Neural cell (in vitro differentiated cells): Measurements from ENCODE around the gene TMEM101. TPM values are rescaled to one million over a fixed set of nuclear protein-coding genes. Genes with fewer than 3 reads are reported as not detected.

Experiments
- H2AFZ ChIP-seq: fragments of 200-600, 300-800 bp; sonication (generic), shearing (Covaris generic); 2 replicates; pipeline ENCODE4 v1.6.0; 2014; ENCODE audit warnings: low read depth, mild to moderate bottlenecking, antibody characterized with exemption, low read length, moderate library complexity
- H3F3A ChIP-seq: fragments of 200-600 bp; shearing (Covaris generic); 2 replicates; pipeline ENCODE4 v1.6.1; 2016; ENCODE audit warnings: mild to moderate bottlenecking, moderate library complexity, mixed read lengths, antibody characterized with exemption, low read length; ENCODE audit not compliant: insufficient read depth, poor library complexity, severe bottlenecking
- H3K27ac ChIP-seq: fragments of 200-600, 300-800 bp; sonication (generic), shearing (Covaris generic); 2 replicates; pipeline ENCODE4 v1.5.1; 2014; ENCODE audit warnings: mild to moderate bottlenecking, low read length, moderate library complexity
- H3K27me3 ChIP-seq: fragments of 300-800, 200-600 bp; sonication (generic), shearing (Covaris generic); 2 replicates; pipeline ENCODE4 v1.6.0; 2014; ENCODE audit warnings: mild to moderate bottlenecking, low read depth, low read length, moderate library complexity; ENCODE audit not compliant: insufficient read depth
- H3K36me3 ChIP-seq: fragments of 300-800, 200-600 bp; sonication (generic), shearing (Covaris generic); 2 replicates; pipeline ENCODE4 v1.5.1; 2014; ENCODE audit warnings: mild to moderate bottlenecking, antibody characterized with exemption, low read length, moderate library complexity; ENCODE audit not compliant: insufficient read depth
- H3K4me2 ChIP-seq: fragments of 300-800, 200-600 bp; sonication (generic), shearing (Covaris generic); 2 replicates; pipeline ENCODE4 v1.6.0; 2014; ENCODE audit warnings: mild to moderate bottlenecking, low read length
- H3K4me3 ChIP-seq: fragments of 300-800, 200-600 bp; sonication (generic), shearing (Covaris generic); 2 replicates; pipeline ENCODE4 v1.5.1; 2014; ENCODE audit warnings: mild to moderate bottlenecking, low read length, moderate library complexity
- H3K79me2 ChIP-seq: fragments of 200-600 bp; shearing (Covaris generic); replicated peaks from 2 replicates; pipeline ENCODE4 v1.6.0; 2014; ENCODE audit warnings: mild to moderate bottlenecking, low read length, moderate library complexity; ENCODE audit not compliant: insufficient read depth
- H3K9ac ChIP-seq: fragments of 300-800, 200-600 bp; sonication (generic), shearing (Covaris generic); 2 replicates; pipeline ENCODE4 v1.6.1; 2016; ENCODE audit warnings: mild to moderate bottlenecking, low read length, mixed read lengths
- H3K9me2 ChIP-seq: fragments of 200-600 bp; shearing (Covaris generic); 2 replicates; pipeline ENCODE4 v1.6.1; 2016; ENCODE audit warnings: mild to moderate bottlenecking, low read length, mixed read lengths; ENCODE audit not compliant: insufficient read depth
- H3K9me3 ChIP-seq: fragments of 200-600, 300-800 bp; sonication (generic), shearing (Covaris generic); 2 replicates; pipeline ENCODE4 v1.6.1; 2016; ENCODE audit warnings: mild to moderate bottlenecking, mixed run types, low read length, moderate library complexity, mixed read lengths
- H4K20me1 ChIP-seq: fragments of 200-600 bp; shearing (Covaris generic); 2 replicates; pipeline ENCODE4 v1.6.1; 2016; ENCODE audit warnings: mild to moderate bottlenecking, mixed run types; ENCODE audit not compliant: insufficient read depth
- EP300 ChIP-seq: fragments of 450-650 bp; conservative IDR thresholded peaks from 2 replicates; pipeline ENCODE4 v1.6.1; 2014; ENCODE audit warnings: antibody characterized with exemption, mild to moderate bottlenecking, moderate library complexity; ENCODE audit not compliant: poor library complexity, severe bottlenecking
- EZH2 ChIP-seq: fragments of 200-600, 300-800 bp; shearing (Covaris generic), sonication (generic); IDR thresholded peaks from 2 replicates; pipeline ENCODE4 v1.6.1; 2014; ENCODE audit warnings: antibody characterized with exemption, low read length, borderline replicate concordance, mild to moderate bottlenecking; ENCODE audit not compliant: insufficient read depth, poor library complexity, severe bottlenecking
- MXI1 ChIP-seq: fragments of 450-650 bp; conservative IDR thresholded peaks from 2 replicates; pipeline ENCODE4 v1.6.1; 2014; ENCODE audit warnings: antibody characterized with exemption, mild to moderate bottlenecking; ENCODE audit not compliant: poor library complexity, severe bottlenecking
- POLR2AphosphoS5 ChIP-seq: IDR thresholded peaks from 2 replicates; pipeline ENCODE4 v1.6.1; 2012
- RAD21 ChIP-seq: fragments of 450-650 bp; conservative IDR thresholded peaks from 2 replicates; pipeline ENCODE4 v1.6.1; 2014; ENCODE audit warnings: antibody characterized with exemption, mild to moderate bottlenecking, moderate library complexity
- SMC3 ChIP-seq: fragments of 450-650 bp; conservative IDR thresholded peaks from 2 replicates; pipeline ENCODE4 v1.6.1; 2014; ENCODE audit warnings: antibody characterized with exemption, mild to moderate bottlenecking, moderate library complexity; ENCODE audit not compliant: poor library complexity
- TAF1 ChIP-seq: IDR thresholded peaks from 2 replicates; pipeline ENCODE4 v1.6.1; 2012; ENCODE audit warnings: low read depth
- polyA plus RNA-seq: library from polyadenylated mRNA; depleted of rRNA; stranded (reverse); fragments of >200 nt; gene quantifications from 2 replicates; pipeline ENCODE4 v1.2.3, GENCODE V29; 2014
- TF ChIP-seq, protein P1 (sequence below): fragments of 450-650 bp; IDR thresholded peaks from 2 replicates; pipeline ENCODE4 v1.5.1; 2014; ENCODE audit warnings: antibody characterized with exemption, mild to moderate bottlenecking, moderate library complexity; ENCODE audit not compliant: poor library complexity, severe bottlenecking
- TF ChIP-seq, protein P2 (sequence below): IDR thresholded peaks from 2 replicates; pipeline ENCODE4 v1.6.1; 2012; ENCODE audit warnings: borderline replicate concordance

The TMEM101 gene
- polyA plus RNA-seq, 1 donor from 2014 or later = 59.3 TPM

DNA sequence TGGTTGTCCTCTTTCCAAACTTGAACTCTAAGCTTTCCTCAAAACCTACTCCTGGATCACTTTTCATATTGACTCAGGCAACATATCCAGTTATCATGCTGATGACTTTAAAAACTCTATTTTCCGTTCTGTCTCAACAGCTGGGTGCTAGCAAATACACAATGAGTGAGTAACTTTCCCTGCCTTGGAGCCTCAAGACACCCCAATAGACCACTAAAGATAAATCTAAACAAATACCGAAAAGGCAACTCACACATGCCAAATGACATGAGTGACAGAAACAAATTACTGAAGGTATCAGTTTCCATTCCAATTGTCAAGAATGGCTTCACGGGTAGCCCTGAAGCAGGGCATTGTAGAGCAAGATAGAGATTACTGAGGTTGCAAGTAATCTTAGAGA, 15.7 kb upstream of the TMEM101 start:
- Histone ChIP-seq H3K36me3 (no peaks in the 10 kb centered on the region), H3K79me2 (no peaks in the 10 kb centered on the region), H3K9me3 (no peaks in the 10 kb centered on the region), H2AFZ (no peak overlapping the region), H4K20me1 (no peaks in the 10 kb centered on the region), H3K4me3 (no peak overlapping the region), H3K27me3 (no peaks in the 10 kb centered on the region), H3K27ac (no peak overlapping the region), H3K4me2 (no peak overlapping the region), H3K9ac (no peak overlapping the region), H3K9me2 (no peaks in the 10 kb centered on the region), H3F3A (no peaks in the 10 kb centered on the region)
- TF ChIP-seq TAF1 = no peak
- TF ChIP-seq EP300 = no peak
- no peak for TF ChIP-seq MXI1
- TF ChIP-seq, protein P1, sequence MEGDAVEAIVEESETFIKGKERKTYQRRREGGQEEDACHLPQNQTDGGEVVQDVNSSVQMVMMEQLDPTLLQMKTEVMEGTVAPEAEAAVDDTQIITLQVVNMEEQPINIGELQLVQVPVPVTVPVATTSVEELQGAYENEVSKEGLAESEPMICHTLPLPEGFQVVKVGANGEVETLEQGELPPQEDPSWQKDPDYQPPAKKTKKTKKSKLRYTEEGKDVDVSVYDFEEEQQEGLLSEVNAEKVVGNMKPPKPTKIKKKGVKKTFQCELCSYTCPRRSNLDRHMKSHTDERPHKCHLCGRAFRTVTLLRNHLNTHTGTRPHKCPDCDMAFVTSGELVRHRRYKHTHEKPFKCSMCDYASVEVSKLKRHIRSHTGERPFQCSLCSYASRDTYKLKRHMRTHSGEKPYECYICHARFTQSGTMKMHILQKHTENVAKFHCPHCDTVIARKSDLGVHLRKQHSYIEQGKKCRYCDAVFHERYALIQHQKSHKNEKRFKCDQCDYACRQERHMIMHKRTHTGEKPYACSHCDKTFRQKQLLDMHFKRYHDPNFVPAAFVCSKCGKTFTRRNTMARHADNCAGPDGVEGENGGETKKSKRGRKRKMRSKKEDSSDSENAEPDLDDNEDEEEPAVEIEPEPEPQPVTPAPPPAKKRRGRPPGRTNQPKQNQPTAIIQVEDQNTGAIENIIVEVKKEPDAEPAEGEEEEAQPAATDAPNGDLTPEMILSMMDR = no peak

DNA sequence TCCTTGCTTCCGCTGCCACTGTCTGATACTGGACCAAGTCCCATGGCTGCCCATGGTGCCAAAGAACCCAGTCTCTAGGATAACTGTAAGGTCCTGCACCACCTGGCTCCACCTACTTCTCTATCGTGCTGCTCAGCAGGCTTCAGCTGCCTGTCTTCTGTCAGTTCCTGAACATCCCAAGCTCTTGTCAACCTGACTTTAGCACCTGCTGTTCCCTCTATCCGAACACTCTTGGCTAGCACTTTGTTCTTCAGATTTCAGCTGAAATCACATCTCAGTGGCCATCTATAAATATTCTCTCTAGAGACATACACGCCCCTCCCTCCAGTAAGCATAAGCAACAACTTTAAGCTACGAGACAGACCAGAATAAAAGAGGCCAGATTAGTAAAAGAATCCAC, 15.0 kb upstream of the TMEM101 start:
- no peaks in the 10 kb centered on the region for H3K9me2 ChIP-seq
- no peak for TF ChIP-seq EP300
- TF ChIP-seq POLR2AphosphoS5 = no peak
- no peak for TF ChIP-seq SMC3
- TF ChIP-seq TAF1 = no peak
- TF ChIP-seq EZH2 = no peak
- TF ChIP-seq MXI1 = no peak
- no peak for TF ChIP-seq RAD21
- H3K79me2 ChIP-seq = no peaks in the 10 kb centered on the region
- H3K9me3 ChIP-seq = no peaks in the 10 kb centered on the region
- H2AFZ ChIP-seq = no peak overlapping the region
- no peak overlapping the region for H3K4me2 ChIP-seq
- H4K20me1 ChIP-seq = no peaks in the 10 kb centered on the region
- H3K4me3 ChIP-seq = no peak overlapping the region
- H3K27me3 ChIP-seq = no peaks in the 10 kb centered on the region
- no peak overlapping the region for H3K27ac ChIP-seq
- H3K36me3 ChIP-seq = no peaks in the 10 kb centered on the region
- no peaks in the 10 kb centered on the region for H3F3A ChIP-seq
- H3K9ac ChIP-seq = no peak overlapping the region

GRCh38 chr17:44024853-44025252, 10.1 kb upstream of the TMEM101 start:
- no peaks in the 10 kb centered on the region for H3K27me3 ChIP-seq
- no peak overlapping the region for H3K27ac ChIP-seq
- no peaks in the 10 kb centered on the region for H3F3A ChIP-seq
- H3K4me3 ChIP-seq = no peak overlapping the region
- H4K20me1 ChIP-seq = no peaks in the 10 kb centered on the region
- H3K9ac ChIP-seq = no peak overlapping the region
- no peaks in the 10 kb centered on the region for H3K79me2 ChIP-seq
- no peak overlapping the region for H3K4me2 ChIP-seq
- no peak overlapping the region for H2AFZ ChIP-seq
- no peaks in the 10 kb centered on the region for H3K36me3 ChIP-seq
- H3K9me3 ChIP-seq = no peaks in the 10 kb centered on the region
- H3K9me2 ChIP-seq = no peaks in the 10 kb centered on the region
- TF ChIP-seq MXI1 = no peak
- TF ChIP-seq, protein P1 = no peak
- no peak for TF ChIP-seq EP300
- no peak for TF ChIP-seq POLR2AphosphoS5
- TF ChIP-seq, protein P2, sequence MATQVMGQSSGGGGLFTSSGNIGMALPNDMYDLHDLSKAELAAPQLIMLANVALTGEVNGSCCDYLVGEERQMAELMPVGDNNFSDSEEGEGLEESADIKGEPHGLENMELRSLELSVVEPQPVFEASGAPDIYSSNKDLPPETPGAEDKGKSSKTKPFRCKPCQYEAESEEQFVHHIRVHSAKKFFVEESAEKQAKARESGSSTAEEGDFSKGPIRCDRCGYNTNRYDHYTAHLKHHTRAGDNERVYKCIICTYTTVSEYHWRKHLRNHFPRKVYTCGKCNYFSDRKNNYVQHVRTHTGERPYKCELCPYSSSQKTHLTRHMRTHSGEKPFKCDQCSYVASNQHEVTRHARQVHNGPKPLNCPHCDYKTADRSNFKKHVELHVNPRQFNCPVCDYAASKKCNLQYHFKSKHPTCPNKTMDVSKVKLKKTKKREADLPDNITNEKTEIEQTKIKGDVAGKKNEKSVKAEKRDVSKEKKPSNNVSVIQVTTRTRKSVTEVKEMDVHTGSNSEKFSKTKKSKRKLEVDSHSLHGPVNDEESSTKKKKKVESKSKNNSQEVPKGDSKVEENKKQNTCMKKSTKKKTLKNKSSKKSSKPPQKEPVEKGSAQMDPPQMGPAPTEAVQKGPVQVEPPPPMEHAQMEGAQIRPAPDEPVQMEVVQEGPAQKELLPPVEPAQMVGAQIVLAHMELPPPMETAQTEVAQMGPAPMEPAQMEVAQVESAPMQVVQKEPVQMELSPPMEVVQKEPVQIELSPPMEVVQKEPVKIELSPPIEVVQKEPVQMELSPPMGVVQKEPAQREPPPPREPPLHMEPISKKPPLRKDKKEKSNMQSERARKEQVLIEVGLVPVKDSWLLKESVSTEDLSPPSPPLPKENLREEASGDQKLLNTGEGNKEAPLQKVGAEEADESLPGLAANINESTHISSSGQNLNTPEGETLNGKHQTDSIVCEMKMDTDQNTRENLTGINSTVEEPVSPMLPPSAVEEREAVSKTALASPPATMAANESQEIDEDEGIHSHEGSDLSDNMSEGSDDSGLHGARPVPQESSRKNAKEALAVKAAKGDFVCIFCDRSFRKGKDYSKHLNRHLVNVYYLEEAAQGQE = no peak
- TF ChIP-seq RAD21 = no peak
- no peak for TF ChIP-seq EZH2
- TF ChIP-seq TAF1 = no peak
- TF ChIP-seq SMC3 = no peak
